Sigmoid colon (tissue), 7 donors: ENCODE data around the gene STARD13. TPM values are rescaled to one million over a fixed set of nuclear protein-coding genes. Genes with fewer than 3 reads are reported as not detected.

Experiments
- DNase-seq: peaks from one replicate; pipeline ENCODE4 v3.0.0-alpha.2; 2019
- H3K27ac ChIP-seq, 4 donors: fragments of 200-600 bp; sonication (generic); one replicate each; pipeline ENCODE4 v1.5.1; 2016 to 2019; ENCODE audit warnings: mild to moderate bottlenecking in 1 of 4
- H3K27me3 ChIP-seq, 3 donors: fragments of 200-600 bp; sonication (generic); one replicate each; pipeline ENCODE4 v1.5.1; 2019; ENCODE audit warnings: mild to moderate bottlenecking in 1 of 3
- H3K36me3 ChIP-seq, 4 donors: fragments of 200-600 bp; sonication (generic); one replicate each; pipeline ENCODE4 v1.5.1; 2016 to 2019
- H3K4me1 ChIP-seq, 4 donors: fragments of 200-600 bp; sonication (generic); one replicate each; pipeline ENCODE4 v1.5.1; 2017 to 2019
- H3K4me3 ChIP-seq, 4 donors: fragments of 200-600 bp; sonication (generic); one replicate each; pipeline ENCODE4 v1.5.1; 2017 to 2019; ENCODE audit warnings: mild to moderate bottlenecking in 2 of 4, moderate library complexity in 1 of 4
- H3K9me3 ChIP-seq, 4 donors: fragments of 200-600 bp in 3 of 4; sonication (generic) in 3 of 4; one replicate each; pipeline versions ENCODE4 v1.5.1 to v1.6.1; 2013 to 2019
- EP300 ChIP-seq, 4 donors: sonication (generic); formaldehyde crosslinking; IDR thresholded peaks; one replicate each; pipeline ENCODE4 v1.6.1; 2017; ENCODE audit warnings: antibody characterized with exemption in 4 of 4
- POLR2A ChIP-seq, 2 donors: fragments of 450-650 bp; IDR thresholded peaks; one replicate each; pipeline ENCODE4 v1.6.1; 2016; ENCODE audit warnings: antibody characterized with exemption in 2 of 2, mild to moderate bottlenecking in 2 of 2, moderate library complexity in 2 of 2
- POLR2AphosphoS5 ChIP-seq, 4 donors: sonication (generic); formaldehyde crosslinking; IDR thresholded peaks; one replicate each; pipeline ENCODE4 v1.6.1; 2017; ENCODE audit warnings: antibody characterized with exemption in 4 of 4
- WGBS, 2 donors: extraction: QIAGEN DNeasy Blood & Tissue Kit; methylation state at CpG; one replicate each; pipeline ENCODE4 v1.1.7; 2013; 5-methylcytosine and 5-hydroxymethylcytosine counted together
- intact Hi-C: fragments of 100-400 bp; cut with DNase I; formaldehyde crosslinking; loops from one replicate; pipeline ENCODE4 v1.15.1; 2023
- polyA plus RNA-seq, 3 donors: library from polyadenylated mRNA; stranded (reverse); fragments of 200-250 nt; gene quantifications; one replicate each; pipeline ENCODE4 v1.2.3, GENCODE V29; 2013
- total RNA-seq, 4 donors: library from RNA; depleted of rRNA; stranded (reverse); fragments of >200 nt; gene quantifications; one replicate each; pipeline ENCODE4 v1.1.0, GENCODE V29; 2016
- TF ChIP-seq, protein P1 (sequence below), 4 experiments: fragments of 450-650 bp in 3 of 4; fragments of 200-600 bp in 1 of 4; IDR thresholded peaks; one replicate each; pipeline ENCODE4 v1.5.1; 2016 to 2019; ENCODE audit warnings: antibody characterized with exemption in 4 of 4, mild to moderate bottlenecking in 3 of 4, moderate library complexity in 2 of 4
- donor health status: healthy with polysubstance abuse.
- donor health status: Bipolar disorder and iron deficiency.
- donor health status: healthy.

Gene STARD13
- total and polyA plus RNA-seq, 7 donors: 3.7 to 102 (median 66.7) TPM

DNA sequence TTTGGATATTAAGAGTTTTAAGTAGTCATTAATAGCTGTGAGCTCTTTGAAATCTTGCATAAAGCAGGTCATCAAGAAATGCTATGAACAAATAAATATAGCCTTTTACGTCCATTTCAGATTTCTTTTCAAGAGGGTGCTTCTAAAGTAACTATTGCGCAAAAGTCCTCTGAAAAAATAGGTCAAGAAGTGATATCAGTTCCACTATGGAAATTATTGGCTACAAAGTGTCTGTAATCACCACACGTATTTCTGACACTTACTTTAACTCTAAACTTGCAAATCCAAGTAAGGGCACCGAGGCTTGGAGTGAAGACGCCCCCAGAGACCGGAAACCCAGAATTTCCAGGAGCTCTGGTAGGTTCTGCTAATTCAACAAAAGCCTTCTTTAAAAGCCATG is 44.9 kb upstream of the STARD13 start:
- H3K4me1 ChIP-seq: peaks cover 0 to 10% (median 0%) of the 10 kb centered on the region in 4 donors
- H3K27me3 ChIP-seq: no peaks in the 10 kb centered on the region
- DNase-seq: no peak
- H3K4me3 ChIP-seq: no peak overlapping the region
- no peaks in the 10 kb centered on the region for H3K36me3 ChIP-seq
- TF ChIP-seq POLR2A (IDR thresholded peaks at IDR 0.05): no peak
- TF ChIP-seq POLR2AphosphoS5 (IDR thresholded peaks at IDR 0.05): no peak
- TF ChIP-seq EP300 (IDR thresholded peaks at IDR 0.05): no peak
- TF ChIP-seq, protein P1, sequence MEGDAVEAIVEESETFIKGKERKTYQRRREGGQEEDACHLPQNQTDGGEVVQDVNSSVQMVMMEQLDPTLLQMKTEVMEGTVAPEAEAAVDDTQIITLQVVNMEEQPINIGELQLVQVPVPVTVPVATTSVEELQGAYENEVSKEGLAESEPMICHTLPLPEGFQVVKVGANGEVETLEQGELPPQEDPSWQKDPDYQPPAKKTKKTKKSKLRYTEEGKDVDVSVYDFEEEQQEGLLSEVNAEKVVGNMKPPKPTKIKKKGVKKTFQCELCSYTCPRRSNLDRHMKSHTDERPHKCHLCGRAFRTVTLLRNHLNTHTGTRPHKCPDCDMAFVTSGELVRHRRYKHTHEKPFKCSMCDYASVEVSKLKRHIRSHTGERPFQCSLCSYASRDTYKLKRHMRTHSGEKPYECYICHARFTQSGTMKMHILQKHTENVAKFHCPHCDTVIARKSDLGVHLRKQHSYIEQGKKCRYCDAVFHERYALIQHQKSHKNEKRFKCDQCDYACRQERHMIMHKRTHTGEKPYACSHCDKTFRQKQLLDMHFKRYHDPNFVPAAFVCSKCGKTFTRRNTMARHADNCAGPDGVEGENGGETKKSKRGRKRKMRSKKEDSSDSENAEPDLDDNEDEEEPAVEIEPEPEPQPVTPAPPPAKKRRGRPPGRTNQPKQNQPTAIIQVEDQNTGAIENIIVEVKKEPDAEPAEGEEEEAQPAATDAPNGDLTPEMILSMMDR (IDR thresholded peaks at IDR 0.05): no peak
- no peak overlapping the region for H3K27ac ChIP-seq
- H3K9me3 ChIP-seq: no peaks in the 10 kb centered on the region
- 90 to 94% methylated on average over 6 of the region's 6 CpGs for whole genome bisulfite sequencing, 2 donors
- intact Hi-C loops: no loop called here

DNA sequence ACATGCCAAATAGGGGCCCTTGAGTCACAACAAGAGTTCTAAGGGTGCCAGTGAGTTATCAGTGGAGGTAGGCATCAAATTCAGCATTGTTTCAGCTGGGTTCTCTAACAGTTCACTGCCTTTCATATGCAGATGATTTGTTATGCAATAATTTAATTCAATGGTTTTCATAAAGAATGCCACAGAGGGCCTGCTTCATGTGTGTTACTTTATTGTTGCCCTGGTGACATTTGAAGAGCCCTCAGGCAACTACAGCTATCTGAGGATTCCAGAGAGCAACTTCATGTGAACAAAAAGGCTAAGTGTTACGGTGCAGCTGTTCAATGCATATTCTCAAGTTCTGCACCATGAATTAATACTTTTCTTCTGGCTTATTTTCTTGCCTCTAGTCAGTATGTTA is 43.1 kb upstream of the STARD13 start:
- no peak overlapping the region for H3K27ac ChIP-seq
- DNase-seq: no peak
- H3K4me1 ChIP-seq: peaks cover 0 to 22% (median 7%) of the 10 kb centered on the region in 4 donors
- WGBS, 2 donors: 92 to 93% methylated on average over 1 of the region's 1 CpG
- no peaks in the 10 kb centered on the region for H3K27me3 ChIP-seq
- no peaks in the 10 kb centered on the region for H3K9me3 ChIP-seq
- intact Hi-C loops: no loop called here
- TF ChIP-seq POLR2A (IDR thresholded peaks at IDR 0.05): no peak
- TF ChIP-seq EP300 (IDR thresholded peaks at IDR 0.05): no peak
- no peak for TF ChIP-seq POLR2AphosphoS5 (IDR thresholded peaks at IDR 0.05)
- TF ChIP-seq, protein P1 (IDR thresholded peaks at IDR 0.05): no peak
- H3K36me3 ChIP-seq: no peaks in the 10 kb centered on the region
- H3K4me3 ChIP-seq: no peak overlapping the region

DNA sequence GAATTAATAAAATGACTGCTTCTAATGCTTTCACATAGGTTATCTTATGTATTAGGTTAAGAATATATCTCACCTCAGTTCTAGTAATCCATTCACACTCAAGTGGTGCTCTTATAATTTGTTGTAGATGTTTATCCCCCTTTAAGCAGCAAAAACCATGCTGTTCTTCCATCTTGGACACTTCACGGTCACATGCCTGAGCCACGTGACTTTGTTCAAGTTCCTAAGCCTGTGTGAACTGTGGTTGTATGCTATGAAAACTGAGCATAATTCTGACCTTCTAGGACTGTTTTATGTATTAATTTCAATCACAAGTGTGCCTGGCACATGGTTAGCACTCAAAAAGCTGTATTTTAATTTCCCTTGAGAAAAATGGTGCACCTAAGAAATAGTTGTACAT is 41.2 kb upstream of the STARD13 start:
- H3K9me3 ChIP-seq: no peaks in the 10 kb centered on the region
- 51 to 82% methylated on average over 2 of the region's 2 CpGs for WGBS, 2 donors
- H3K27ac ChIP-seq: no peak overlapping the region
- TF ChIP-seq, protein P1 (IDR thresholded peaks at IDR 0.05): no peak
- TF ChIP-seq POLR2A (IDR thresholded peaks at IDR 0.05): no peak
- no peak for TF ChIP-seq EP300 (IDR thresholded peaks at IDR 0.05)
- no peak for TF ChIP-seq POLR2AphosphoS5 (IDR thresholded peaks at IDR 0.05)
- H3K27me3 ChIP-seq: no peaks in the 10 kb centered on the region
- no peak overlapping the region for H3K4me3 ChIP-seq
- H3K4me1 ChIP-seq: peaks cover 0 to 41% (median 12%) of the 10 kb centered on the region in 4 donors
- no peaks in the 10 kb centered on the region for H3K36me3 ChIP-seq
- intact Hi-C loops: no loop called here
- no peak for DNase-seq

DNA sequence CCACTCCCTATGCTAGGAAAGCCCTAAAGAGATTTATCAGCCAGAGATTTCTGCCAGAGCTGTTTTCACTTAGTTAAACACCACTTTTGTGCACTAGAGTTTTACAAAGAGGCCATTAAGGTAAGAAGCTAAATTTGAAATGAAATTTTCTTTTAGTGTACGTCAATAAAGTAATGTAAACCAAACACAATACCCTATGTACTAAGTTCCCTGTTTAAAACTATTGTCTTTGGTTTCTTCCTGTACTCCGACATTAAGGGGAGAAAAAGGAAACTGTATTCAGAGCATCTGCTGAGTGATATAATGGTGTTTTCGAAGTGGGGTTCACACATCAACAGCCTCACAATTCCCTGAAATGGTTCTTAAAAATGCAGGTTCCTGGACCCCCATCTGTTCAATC is 40.7 kb upstream of the STARD13 start:
- Histone ChIP-seq H3K9me3 (no peaks in the 10 kb centered on the region), H3K27me3 (no peaks in the 10 kb centered on the region), H3K36me3 (no peaks in the 10 kb centered on the region), H3K4me1 (peaks cover 0 to 45% (median 12%) of the 10 kb centered on the region in 4 donors), H3K4me3 (no peak overlapping the region), H3K27ac (no peak overlapping the region)
- DNase-seq: no peak
- 17 to 64% methylated on average over 3 of the region's 3 CpGs for WGBS, 2 donors
- intact Hi-C loops: no loop called here
- no peak for TF ChIP-seq POLR2A (IDR thresholded peaks at IDR 0.05)
- TF ChIP-seq, protein P1 (IDR thresholded peaks at IDR 0.05): no peak
- no peak for TF ChIP-seq EP300 (IDR thresholded peaks at IDR 0.05)
- TF ChIP-seq POLR2AphosphoS5 (IDR thresholded peaks at IDR 0.05): no peak
